Vagina (tissue), 2 donors: ENCODE data around the gene TRDN.

Source experiments
- POLR2A ChIP-seq, 2 donors: fragments of 450-650 bp; IDR thresholded peaks; one replicate each; pipeline ENCODE4 v1.6.1; 2017; ENCODE audit warnings: antibody characterized with exemption in 2 of 2, mild to moderate bottlenecking in 2 of 2, moderate library complexity in 2 of 2
- POLR2AphosphoS5 ChIP-seq, 2 donors: sonication (generic); formaldehyde crosslinking; IDR thresholded peaks; one replicate each; pipeline ENCODE4 v1.9.0; 2017; ENCODE audit warnings: antibody characterized with exemption in 2 of 2, mild to moderate bottlenecking in 2 of 2, low read depth in 1 of 2; ENCODE audit not compliant: insufficient read depth in 1 of 2
- TF ChIP-seq, protein P1 (sequence below), 3 experiments: fragments of 450-650 bp in 2 of 3; fragments of 200-600 bp in 1 of 3; sonication (generic) in 1 of 3; IDR thresholded peaks; one replicate each; pipeline ENCODE4 v1.5.1; 2017 to 2019; ENCODE audit warnings: antibody characterized with exemption in 3 of 3, mild to moderate bottlenecking in 2 of 3, moderate library complexity in 2 of 3

DNA sequence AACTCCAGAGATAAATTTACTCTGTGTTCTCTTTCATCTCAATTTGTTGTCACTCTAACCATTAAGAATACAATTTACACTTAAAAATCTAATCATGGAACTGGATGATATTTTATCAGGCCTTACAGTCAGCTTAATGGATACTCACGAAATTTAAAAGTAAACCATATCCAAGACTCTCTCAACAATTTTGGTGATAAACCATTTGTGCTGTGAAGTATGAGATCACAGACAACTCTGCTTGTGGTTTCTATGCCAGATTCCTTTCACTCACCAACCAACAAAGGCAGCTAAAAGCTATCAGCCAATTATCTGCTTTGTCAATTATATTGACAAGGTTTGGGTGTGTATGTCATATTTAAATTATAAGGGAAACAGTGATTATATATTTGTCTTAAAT, 155.8 kb downstream of the TRDN start:
- TF ChIP-seq, protein P1, sequence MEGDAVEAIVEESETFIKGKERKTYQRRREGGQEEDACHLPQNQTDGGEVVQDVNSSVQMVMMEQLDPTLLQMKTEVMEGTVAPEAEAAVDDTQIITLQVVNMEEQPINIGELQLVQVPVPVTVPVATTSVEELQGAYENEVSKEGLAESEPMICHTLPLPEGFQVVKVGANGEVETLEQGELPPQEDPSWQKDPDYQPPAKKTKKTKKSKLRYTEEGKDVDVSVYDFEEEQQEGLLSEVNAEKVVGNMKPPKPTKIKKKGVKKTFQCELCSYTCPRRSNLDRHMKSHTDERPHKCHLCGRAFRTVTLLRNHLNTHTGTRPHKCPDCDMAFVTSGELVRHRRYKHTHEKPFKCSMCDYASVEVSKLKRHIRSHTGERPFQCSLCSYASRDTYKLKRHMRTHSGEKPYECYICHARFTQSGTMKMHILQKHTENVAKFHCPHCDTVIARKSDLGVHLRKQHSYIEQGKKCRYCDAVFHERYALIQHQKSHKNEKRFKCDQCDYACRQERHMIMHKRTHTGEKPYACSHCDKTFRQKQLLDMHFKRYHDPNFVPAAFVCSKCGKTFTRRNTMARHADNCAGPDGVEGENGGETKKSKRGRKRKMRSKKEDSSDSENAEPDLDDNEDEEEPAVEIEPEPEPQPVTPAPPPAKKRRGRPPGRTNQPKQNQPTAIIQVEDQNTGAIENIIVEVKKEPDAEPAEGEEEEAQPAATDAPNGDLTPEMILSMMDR (IDR thresholded peaks at IDR 0.05), result no peak
- TF ChIP-seq POLR2AphosphoS5 (IDR thresholded peaks at IDR 0.05; ENCODE audit: insufficient read depth in 1 of 2, low read depth in 1 of 2), result no peak
- no peak for TF ChIP-seq POLR2A (IDR thresholded peaks at IDR 0.05)
